OCI-LY1 (cell line): ENCODE data around the gene REG4.

Experiments used
- CTCF ChIP-seq: fragments of 200-600 bp; sonication (generic), shearing (Covaris generic); IDR thresholded peaks from 2 replicates; pipeline ENCODE4 v1.5.1; 2017; ENCODE audit warnings: mild to moderate bottlenecking, antibody characterized with exemption, low read length, moderate library complexity, mixed read lengths
- EZH2 ChIP-seq: fragments of 200-600 bp; sonication (generic), shearing (Covaris generic); IDR thresholded peaks from 2 replicates; pipeline ENCODE4 v1.8.0; 2017; ENCODE audit warnings: borderline replicate concordance, mixed run types, mild to moderate bottlenecking, antibody characterized with exemption, low read length, moderate library complexity, mixed read lengths

DNA sequence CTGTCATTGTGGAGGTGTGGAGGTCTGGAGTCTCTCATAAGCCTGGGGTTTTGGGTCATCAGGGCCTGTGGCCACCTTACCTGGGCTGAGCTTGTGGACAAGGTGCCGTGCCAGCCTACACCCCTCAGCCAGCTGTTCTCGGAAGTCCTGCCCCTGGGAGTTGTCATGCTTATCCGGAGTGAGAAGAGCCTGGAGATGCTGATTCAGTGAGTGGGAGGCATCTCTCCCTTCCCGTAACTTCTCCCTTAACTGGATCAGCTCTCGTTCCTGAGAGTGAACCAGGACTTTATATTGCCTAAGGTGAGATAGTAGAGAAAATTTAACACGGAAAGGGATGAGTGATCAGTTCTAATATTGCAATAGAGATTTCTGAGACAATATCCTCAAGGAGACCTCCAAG lies 30.0 kb upstream of the REG4 start:
- TF ChIP-seq EZH2: no peak
- no peak for TF ChIP-seq CTCF
